ENCODE results near the gene PCSK6.

PCSK6 gene

DNA sequence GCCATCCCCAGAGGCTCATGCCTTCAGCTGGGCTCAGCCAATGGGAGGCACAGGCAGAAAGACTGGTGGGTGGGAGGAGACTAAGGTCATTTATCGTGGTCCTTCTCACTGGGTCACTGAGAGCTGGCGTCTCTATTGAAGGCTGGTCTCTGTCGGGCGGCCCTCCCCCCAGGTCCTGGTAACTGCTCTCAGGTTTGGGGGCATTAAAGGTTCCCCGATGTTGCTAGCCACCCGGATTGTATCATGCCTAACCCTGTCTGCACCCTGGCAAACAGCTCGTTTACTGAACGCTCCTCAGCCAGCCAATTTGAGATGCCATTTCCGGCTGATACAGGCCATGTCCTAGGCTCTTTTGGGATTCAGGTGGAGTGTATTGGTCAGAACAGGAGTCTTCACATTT is 222.7 kb downstream of the PCSK6 start:
- no peaks in the 10 kb centered on the region for H3K27me3 ChIP-seq (ENCODE audit: insufficient read depth, poor library complexity, severe bottlenecking)
- H3K4me3 ChIP-seq (replicated peaks; ENCODE audit: insufficient read depth, low read length): no peak overlapping the region
- H3K27ac ChIP-seq (replicated peaks): no peak overlapping the region
- TF ChIP-seq POLR2AphosphoS5 (IDR thresholded peaks at IDR 0.05; ENCODE audit: low read depth) (no peak), GABPA (IDR thresholded peaks at IDR 0.05; ENCODE audit: low read depth) (no peak), SPI1 (IDR thresholded peaks at IDR 0.05; ENCODE audit: borderline replicate concordance, low read depth) (no peak)
- TF ChIP-seq, protein P1, sequence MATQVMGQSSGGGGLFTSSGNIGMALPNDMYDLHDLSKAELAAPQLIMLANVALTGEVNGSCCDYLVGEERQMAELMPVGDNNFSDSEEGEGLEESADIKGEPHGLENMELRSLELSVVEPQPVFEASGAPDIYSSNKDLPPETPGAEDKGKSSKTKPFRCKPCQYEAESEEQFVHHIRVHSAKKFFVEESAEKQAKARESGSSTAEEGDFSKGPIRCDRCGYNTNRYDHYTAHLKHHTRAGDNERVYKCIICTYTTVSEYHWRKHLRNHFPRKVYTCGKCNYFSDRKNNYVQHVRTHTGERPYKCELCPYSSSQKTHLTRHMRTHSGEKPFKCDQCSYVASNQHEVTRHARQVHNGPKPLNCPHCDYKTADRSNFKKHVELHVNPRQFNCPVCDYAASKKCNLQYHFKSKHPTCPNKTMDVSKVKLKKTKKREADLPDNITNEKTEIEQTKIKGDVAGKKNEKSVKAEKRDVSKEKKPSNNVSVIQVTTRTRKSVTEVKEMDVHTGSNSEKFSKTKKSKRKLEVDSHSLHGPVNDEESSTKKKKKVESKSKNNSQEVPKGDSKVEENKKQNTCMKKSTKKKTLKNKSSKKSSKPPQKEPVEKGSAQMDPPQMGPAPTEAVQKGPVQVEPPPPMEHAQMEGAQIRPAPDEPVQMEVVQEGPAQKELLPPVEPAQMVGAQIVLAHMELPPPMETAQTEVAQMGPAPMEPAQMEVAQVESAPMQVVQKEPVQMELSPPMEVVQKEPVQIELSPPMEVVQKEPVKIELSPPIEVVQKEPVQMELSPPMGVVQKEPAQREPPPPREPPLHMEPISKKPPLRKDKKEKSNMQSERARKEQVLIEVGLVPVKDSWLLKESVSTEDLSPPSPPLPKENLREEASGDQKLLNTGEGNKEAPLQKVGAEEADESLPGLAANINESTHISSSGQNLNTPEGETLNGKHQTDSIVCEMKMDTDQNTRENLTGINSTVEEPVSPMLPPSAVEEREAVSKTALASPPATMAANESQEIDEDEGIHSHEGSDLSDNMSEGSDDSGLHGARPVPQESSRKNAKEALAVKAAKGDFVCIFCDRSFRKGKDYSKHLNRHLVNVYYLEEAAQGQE (IDR thresholded peaks at IDR 0.05; ENCODE audit: insufficient replicate concordance, low read depth): no peak
- TF ChIP-seq, protein P2, sequence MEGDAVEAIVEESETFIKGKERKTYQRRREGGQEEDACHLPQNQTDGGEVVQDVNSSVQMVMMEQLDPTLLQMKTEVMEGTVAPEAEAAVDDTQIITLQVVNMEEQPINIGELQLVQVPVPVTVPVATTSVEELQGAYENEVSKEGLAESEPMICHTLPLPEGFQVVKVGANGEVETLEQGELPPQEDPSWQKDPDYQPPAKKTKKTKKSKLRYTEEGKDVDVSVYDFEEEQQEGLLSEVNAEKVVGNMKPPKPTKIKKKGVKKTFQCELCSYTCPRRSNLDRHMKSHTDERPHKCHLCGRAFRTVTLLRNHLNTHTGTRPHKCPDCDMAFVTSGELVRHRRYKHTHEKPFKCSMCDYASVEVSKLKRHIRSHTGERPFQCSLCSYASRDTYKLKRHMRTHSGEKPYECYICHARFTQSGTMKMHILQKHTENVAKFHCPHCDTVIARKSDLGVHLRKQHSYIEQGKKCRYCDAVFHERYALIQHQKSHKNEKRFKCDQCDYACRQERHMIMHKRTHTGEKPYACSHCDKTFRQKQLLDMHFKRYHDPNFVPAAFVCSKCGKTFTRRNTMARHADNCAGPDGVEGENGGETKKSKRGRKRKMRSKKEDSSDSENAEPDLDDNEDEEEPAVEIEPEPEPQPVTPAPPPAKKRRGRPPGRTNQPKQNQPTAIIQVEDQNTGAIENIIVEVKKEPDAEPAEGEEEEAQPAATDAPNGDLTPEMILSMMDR (IDR thresholded peaks at IDR 0.05; ENCODE audit: insufficient read depth, low read length): no peak
- no peak for DNase-seq (ENCODE audit: low read depth in 1 of 2, low spot score in 1 of 2)

DNA sequence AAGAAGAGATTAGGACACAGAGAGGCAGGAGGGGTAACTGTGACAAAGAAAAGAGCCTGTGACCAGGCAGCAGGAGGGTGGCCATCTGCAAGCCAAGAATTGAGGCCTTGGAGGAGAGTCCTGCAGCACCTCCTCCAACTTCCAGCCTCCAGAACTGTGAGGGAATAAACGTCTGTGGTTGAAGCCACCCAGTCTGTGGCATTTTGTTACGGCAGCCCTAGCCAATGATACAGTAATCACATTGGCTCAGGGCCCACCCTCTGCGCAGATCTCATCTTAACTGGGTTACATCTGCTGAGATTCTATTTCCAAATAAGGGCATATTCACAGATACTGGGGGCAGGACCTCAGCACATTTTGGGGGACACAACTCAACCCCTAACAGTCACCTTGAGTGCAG is 223.5 kb downstream of the PCSK6 start:
- no peak overlapping the region for H3K27ac ChIP-seq (replicated peaks)
- H3K4me3 ChIP-seq (replicated peaks; ENCODE audit: insufficient read depth, low read length): no peak overlapping the region
- DNase-seq (ENCODE audit: low read depth in 1 of 2, low spot score in 1 of 2): no peak
- H3K27me3 ChIP-seq (ENCODE audit: insufficient read depth, poor library complexity, severe bottlenecking): no peaks in the 10 kb centered on the region
- TF ChIP-seq, protein P1 (IDR thresholded peaks at IDR 0.05; ENCODE audit: insufficient replicate concordance, low read depth): no peak
- no peak for TF ChIP-seq SPI1 (IDR thresholded peaks at IDR 0.05; ENCODE audit: borderline replicate concordance, low read depth)

- no peaks in the 10 kb centered on the region for H3K27me3 ChIP-seq (ENCODE audit: insufficient read depth, poor library complexity, severe bottlenecking)
- no peak for DNase-seq (ENCODE audit: low read depth in 1 of 2, low spot score in 1 of 2)
- no peak overlapping the region for H3K4me3 ChIP-seq (replicated peaks; ENCODE audit: insufficient read depth, low read length)
- TF ChIP-seq GABPA (IDR thresholded peaks at IDR 0.05; ENCODE audit: low read depth) (no peak), POLR2AphosphoS5 (IDR thresholded peaks at IDR 0.05; ENCODE audit: low read depth) (no peak), SPI1 (IDR thresholded peaks at IDR 0.05; ENCODE audit: borderline replicate concordance, low read depth) (no peak)
- TF ChIP-seq, protein P2 (IDR thresholded peaks at IDR 0.05; ENCODE audit: insufficient read depth, low read length): no peak
- TF ChIP-seq, protein P1 (IDR thresholded peaks at IDR 0.05; ENCODE audit: insufficient replicate concordance, low read depth): no peak
- no peak overlapping the region for H3K27ac ChIP-seq (replicated peaks)
Observed at GRCh38 chr15:101264911-101265641, 224.4 kb downstream of the PCSK6 start.

Measured in HL-60 (cell line).